RWPE2 (cell line): ENCODE data around the gene COL2A1.

Source experiments
- ATAC-seq: fragments of 200-7000 bp; cut with Tn5 transposase; 3 replicates; pipeline ENCODE4 v1.9.1; 2021; ENCODE audit warnings: low read depth
- DNase-seq: peaks from one replicate; pipeline ENCODE4 v3.0.0-alpha.2; 2020; ENCODE audit warnings: low spot score
- H3K27ac ChIP-seq: fragments of 450-650 bp; 2 replicates; pipeline ENCODE4 v1.5.1; 2017; ENCODE audit warnings: mild to moderate bottlenecking; ENCODE audit not compliant: poor library complexity, severe bottlenecking
- H3K27me3 ChIP-seq: fragments of 250-450 bp; sonication (Bioruptor Pico); 2 replicates; pipeline ENCODE4 v1.5.1; 2021; ENCODE audit warnings: mild to moderate bottlenecking, moderate library complexity; ENCODE audit not compliant: insufficient read depth, poor library complexity, severe bottlenecking
- H3K36me3 ChIP-seq: fragments of 250-450 bp; sonication (Bioruptor Pico); 2 replicates; pipeline ENCODE4 v1.5.1; 2020; ENCODE audit warnings: low read depth, mild to moderate bottlenecking, moderate library complexity
- H3K4me1 ChIP-seq: fragments of 250-450 bp; sonication (Bioruptor Pico); 2 replicates; pipeline ENCODE4 v1.5.1; 2021; ENCODE audit warnings: mild to moderate bottlenecking, moderate library complexity; ENCODE audit not compliant: insufficient read depth, poor library complexity, severe bottlenecking
- H3K4me3 ChIP-seq: fragments of 250-450 bp; sonication (Bioruptor Pico); 2 replicates; pipeline ENCODE4 v1.5.1; 2021; ENCODE audit warnings: mild to moderate bottlenecking, moderate library complexity; ENCODE audit not compliant: severe bottlenecking
- H3K9me3 ChIP-seq: fragments of 250-450 bp; sonication (Bioruptor Pico); 2 replicates; pipeline ENCODE4 v1.5.1; 2021; ENCODE audit warnings: mild to moderate bottlenecking, moderate library complexity; ENCODE audit not compliant: severe bottlenecking
- CTCF ChIP-seq: fragments of 450-650 bp; IDR thresholded peaks from one replicate; pipeline ENCODE4 v1.5.1; 2017; ENCODE audit warnings: mild to moderate bottlenecking, moderate library complexity; ENCODE audit not compliant: poor library complexity, severe bottlenecking

The COL2A1 gene

GRCh38 chr12:48036818-48037217, 32.5 kb upstream of the COL2A1 start:
- no peak overlapping the region for H3K4me3 ChIP-seq
- ATAC-seq (no peak), DNase-seq (no peak)

DNA sequence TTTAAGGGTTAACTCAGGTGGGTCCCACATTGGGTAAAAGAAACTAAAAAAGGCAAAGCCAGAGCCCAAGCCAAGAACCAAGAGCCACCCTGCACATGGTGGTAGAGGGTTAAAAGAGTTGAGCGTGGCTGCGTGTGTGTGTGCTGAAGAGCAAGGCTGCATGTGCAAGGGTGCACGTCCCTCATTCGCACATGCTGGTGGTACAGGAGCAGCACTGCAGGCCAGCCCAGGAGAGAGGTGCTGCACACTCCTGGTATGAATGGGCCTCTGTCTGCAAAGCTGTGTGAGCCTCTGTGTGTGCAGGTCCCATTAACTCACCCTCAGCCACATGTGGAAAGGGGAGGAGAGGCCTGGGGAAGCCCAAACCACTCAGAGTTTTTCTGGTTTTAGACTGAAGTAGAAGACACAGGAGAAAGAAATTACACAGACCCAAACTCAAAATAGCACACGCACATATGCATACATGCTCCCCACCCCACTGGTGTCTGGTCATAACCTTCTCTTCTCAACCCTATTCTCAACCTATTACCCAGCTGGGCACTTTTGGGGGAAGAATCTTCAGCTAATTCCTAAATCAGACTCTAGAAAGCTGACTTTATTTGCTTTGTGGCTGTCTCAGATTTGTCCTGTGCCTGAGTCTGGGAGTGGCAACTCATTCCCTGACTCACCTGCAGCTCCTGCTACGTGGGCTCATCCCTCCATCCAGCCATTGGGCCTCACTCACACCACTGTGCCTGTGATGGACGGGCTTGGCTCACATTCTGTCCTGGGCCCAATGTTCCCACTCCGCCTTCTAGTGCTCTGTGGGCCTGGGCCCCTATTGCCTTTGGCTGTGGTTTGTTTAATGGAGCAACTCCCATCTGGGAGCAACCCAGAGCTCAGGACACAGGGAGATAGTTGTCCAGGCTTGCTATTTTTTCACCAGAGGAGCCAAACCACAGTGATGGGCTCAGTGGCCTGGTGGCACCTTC, 30.8 kb upstream of the COL2A1 start:
- Histone ChIP-seq H3K4me3 (no peak overlapping the region), H3K4me1 (no peaks in the 10 kb centered on the region), H3K27ac (no peak overlapping the region), H3K36me3 (no peaks in the 10 kb centered on the region), H3K9me3 (no peaks in the 10 kb centered on the region), H3K27me3 (no peaks in the 10 kb centered on the region)
- ATAC-seq (no peak), DNase-seq (no peak)
- no peak for TF ChIP-seq CTCF

More at GRCh38 chr12:48036818-48037217, 32.5 kb upstream of the COL2A1 start:
- no peak for TF ChIP-seq CTCF
- Histone ChIP-seq H3K27me3 (no peaks in the 10 kb centered on the region), H3K9me3 (no peaks in the 10 kb centered on the region), H3K36me3 (no peaks in the 10 kb centered on the region), H3K27ac (no peak overlapping the region), H3K4me1 (no peaks in the 10 kb centered on the region)

DNA sequence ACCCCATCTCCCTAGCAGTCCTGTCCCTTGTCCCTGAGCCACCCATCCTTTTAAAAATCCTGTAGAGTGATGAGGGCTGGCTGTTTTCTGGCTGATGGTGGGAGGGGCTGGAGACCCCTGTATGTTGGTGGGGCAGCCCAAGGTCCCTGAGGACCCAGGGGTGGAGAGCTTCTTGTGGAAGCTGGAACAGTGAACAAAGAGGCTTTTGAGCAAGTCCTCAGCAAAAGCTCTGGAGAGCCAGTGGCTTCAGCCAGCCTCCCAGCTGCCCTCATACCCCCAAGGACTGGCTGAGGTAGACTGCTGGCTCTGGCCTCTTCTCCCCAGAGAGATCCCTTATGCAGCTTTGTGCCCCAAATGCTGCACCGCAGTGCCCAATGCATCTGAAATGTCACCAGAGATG, 29.2 kb upstream of the COL2A1 start:
- Histone ChIP-seq H3K9me3 (no peaks in the 10 kb centered on the region), H3K4me1 (no peaks in the 10 kb centered on the region), H3K36me3 (no peaks in the 10 kb centered on the region), H3K4me3 (no peak overlapping the region), H3K27me3 (no peaks in the 10 kb centered on the region), H3K27ac (no peak overlapping the region)
- no peak for TF ChIP-seq CTCF
- DNase-seq: no peak
- ATAC-seq: no peak

DNA sequence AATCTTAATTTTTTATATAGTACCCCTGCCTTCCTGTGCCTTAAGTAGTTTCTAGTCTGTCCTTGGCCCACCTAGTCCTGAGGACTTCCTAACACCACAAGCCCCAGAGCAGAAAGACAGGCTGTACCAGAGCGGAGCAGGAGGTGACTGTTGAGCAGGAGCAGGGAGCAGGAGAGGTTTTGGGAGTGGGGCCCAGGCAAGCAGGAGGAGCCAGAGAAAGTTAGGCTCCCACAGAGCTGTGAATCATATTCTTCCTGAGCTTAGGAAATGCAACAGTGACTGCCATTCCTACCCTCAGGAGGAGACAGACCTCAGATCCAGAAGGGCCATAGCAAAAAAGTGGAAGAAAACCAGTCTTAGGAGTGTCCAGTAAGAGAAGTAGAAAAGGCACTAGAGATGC, 28.3 kb upstream of the COL2A1 start:
- no peak for ATAC-seq
- no peaks in the 10 kb centered on the region for H3K27me3 ChIP-seq
- no peak for DNase-seq
- H3K4me3 ChIP-seq: no peak overlapping the region
- TF ChIP-seq CTCF: no peak
- no peaks in the 10 kb centered on the region for H3K36me3 ChIP-seq
- H3K4me1 ChIP-seq: no peaks in the 10 kb centered on the region
- H3K27ac ChIP-seq: no peak overlapping the region
- no peaks in the 10 kb centered on the region for H3K9me3 ChIP-seq
